Activated CD8-positive, alpha-beta memory T cell treated with anti-CD3 and anti-CD28 coated beads for 36 hours (primary cell): ENCODE data around the gene GCM1. TPM values are rescaled to one million over a fixed set of nuclear protein-coding genes. Genes with fewer than 3 reads are reported as not detected.

Experiments
- total RNA-seq, 2 experiments: library from RNA; stranded (reverse); gene quantifications; one replicate each; pipeline ENCODE4 v1.2.3, GENCODE V29; 2021

The GCM1 gene
- total RNA-seq, 2 experiments from 2014 or later, result 0.06 TPM; not detected in 1

Other genes with a start within 250 kb of the GCM1 start
- gene GSTA3, start 239.1 kb downstream of the GCM1 start, total RNA-seq, result not detected
- 1 to 10 TPM; 8.4 to 8.6 TPM for gene GSTA4, start 153.6 kb downstream of the GCM1 start, total RNA-seq
- 1 to 10 TPM; 7.8 to 8.1 TPM for gene CILK1, start 87.0 kb downstream of the GCM1 start, total RNA-seq
- gene FBXO9, start 83.4 kb downstream of the GCM1 start, total RNA-seq, result 10 to 100 TPM; 56.9 to 59.4 TPM
- 100 to 1,000 TPM; 109 TPM for gene ELOVL5, start 200.1 kb upstream of the GCM1 start, total RNA-seq